ENCODE measurements around the gene TMEM253. TPM values are rescaled to one million over a fixed set of nuclear protein-coding genes. Genes with fewer than 3 reads are reported as not detected.
A peak's percentile ranks its signal among the peaks of the same experiment; 100 is the strongest.

The TMEM253 gene
- total RNA-seq, 6 donors from 2014 or later = 0.94 to 3.4 (median 1.4) TPM; not detected in 3

DNA sequence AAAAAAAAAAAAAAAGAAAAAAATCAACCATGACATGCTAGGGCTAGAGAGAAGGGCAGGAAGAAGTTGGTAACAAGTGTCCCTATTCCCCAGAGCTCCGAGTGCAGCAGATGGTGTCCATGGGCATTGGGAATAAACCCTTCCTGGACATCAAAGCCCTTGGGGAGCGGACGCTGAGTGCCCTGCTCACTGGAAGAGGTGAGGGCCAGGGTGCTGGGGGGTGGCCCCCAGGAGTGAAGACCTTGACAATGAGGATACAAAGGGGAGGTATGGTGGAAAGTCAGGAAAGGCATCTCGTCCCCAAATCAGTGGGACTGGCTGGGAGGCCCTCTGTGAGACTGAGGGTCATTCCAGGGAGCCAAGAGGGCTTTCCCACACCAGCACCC, 14.0 kb upstream of the TMEM253 start:
- H3K4me3 ChIP-seq = peak overlapping the region in 1 of 4 donors; percentile 13
- no peak for TF ChIP-seq EP300 (IDR thresholded peaks at IDR 0.05)
- no peak for TF ChIP-seq POLR2AphosphoS5 (IDR thresholded peaks at IDR 0.05)
- TF ChIP-seq, protein P1, sequence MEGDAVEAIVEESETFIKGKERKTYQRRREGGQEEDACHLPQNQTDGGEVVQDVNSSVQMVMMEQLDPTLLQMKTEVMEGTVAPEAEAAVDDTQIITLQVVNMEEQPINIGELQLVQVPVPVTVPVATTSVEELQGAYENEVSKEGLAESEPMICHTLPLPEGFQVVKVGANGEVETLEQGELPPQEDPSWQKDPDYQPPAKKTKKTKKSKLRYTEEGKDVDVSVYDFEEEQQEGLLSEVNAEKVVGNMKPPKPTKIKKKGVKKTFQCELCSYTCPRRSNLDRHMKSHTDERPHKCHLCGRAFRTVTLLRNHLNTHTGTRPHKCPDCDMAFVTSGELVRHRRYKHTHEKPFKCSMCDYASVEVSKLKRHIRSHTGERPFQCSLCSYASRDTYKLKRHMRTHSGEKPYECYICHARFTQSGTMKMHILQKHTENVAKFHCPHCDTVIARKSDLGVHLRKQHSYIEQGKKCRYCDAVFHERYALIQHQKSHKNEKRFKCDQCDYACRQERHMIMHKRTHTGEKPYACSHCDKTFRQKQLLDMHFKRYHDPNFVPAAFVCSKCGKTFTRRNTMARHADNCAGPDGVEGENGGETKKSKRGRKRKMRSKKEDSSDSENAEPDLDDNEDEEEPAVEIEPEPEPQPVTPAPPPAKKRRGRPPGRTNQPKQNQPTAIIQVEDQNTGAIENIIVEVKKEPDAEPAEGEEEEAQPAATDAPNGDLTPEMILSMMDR (IDR thresholded peaks at IDR 0.05) = no peak
- no peak for TF ChIP-seq POLR2A (IDR thresholded peaks at IDR 0.05)
- H3K27ac ChIP-seq = peak overlapping the region; percentile 20 to 63 (median 40)
- WGBS, 2 donors = 82 to 93% methylated on average over 4 of the region's 4 CpGs
- ATAC-seq (ENCODE audit: low FRiP score in 2 of 2) (no peak), DNase-seq (no peak)
- H3K4me1 ChIP-seq = peaks cover 10 to 24% (median 21%) of the 10 kb centered on the region in 4 donors
- peaks cover 8 to 89% (median 44%) of the 10 kb centered on the region in 4 donors for H3K36me3 ChIP-seq
- H3K9me3 ChIP-seq = no peaks in the 10 kb centered on the region
- no peaks in the 10 kb centered on the region for H3K27me3 ChIP-seq

- WGBS, 2 donors = 47 to 55% methylated on average over 10 to 16 of the region's 19 CpGs
- H3K4me1 ChIP-seq = peaks cover 13 to 29% (median 21%) of the 10 kb centered on the region in 4 donors
- H3K4me3 ChIP-seq = peak overlapping the region in 1 of 4 donors; percentile 13
- no peaks in the 10 kb centered on the region for H3K27me3 ChIP-seq
- ATAC-seq (ENCODE audit: low FRiP score in 2 of 2) = peak; percentile 38 to 70
- peak in 1 of 2 donors; percentile 83 for DNase-seq
- TF ChIP-seq POLR2A (IDR thresholded peaks at IDR 0.05) = no peak
- TF ChIP-seq POLR2AphosphoS5 (IDR thresholded peaks at IDR 0.05) = no peak
- no peak for TF ChIP-seq EP300 (IDR thresholded peaks at IDR 0.05)
- TF ChIP-seq, protein P1 (IDR thresholded peaks at IDR 0.05) = no peak
- H3K27ac ChIP-seq = peak overlapping the region; percentile 20 to 63 (median 40)
- H3K36me3 ChIP-seq = peaks cover 6 to 87% (median 43%) of the 10 kb centered on the region in 4 donors
- H3K9me3 ChIP-seq = no peaks in the 10 kb centered on the region
These were observed 13.4 kb upstream of the TMEM253 start for GRCh38 chr14:21087294-21088091.

- 80 to 86% methylated on average over 4 of the region's 4 CpGs for WGBS, 2 donors
- Histone ChIP-seq H3K9me3 (no peaks in the 10 kb centered on the region), H3K27me3 (no peaks in the 10 kb centered on the region), H3K36me3 (peaks cover 6 to 84% (median 39%) of the 10 kb centered on the region in 4 donors), H3K4me3 (no peak overlapping the region), H3K27ac (no peak overlapping the region), H3K4me1 (peaks cover 17 to 34% (median 21%) of the 10 kb centered on the region in 4 donors)
- TF ChIP-seq, protein P1 (IDR thresholded peaks at IDR 0.05) = no peak
- no peak for TF ChIP-seq POLR2A (IDR thresholded peaks at IDR 0.05)
- no peak for TF ChIP-seq POLR2AphosphoS5 (IDR thresholded peaks at IDR 0.05)
- TF ChIP-seq EP300 (IDR thresholded peaks at IDR 0.05) = no peak
- DNase-seq = no peak
- no peak for ATAC-seq (ENCODE audit: low FRiP score in 2 of 2)
These were observed 12.2 kb upstream of the TMEM253 start for GRCh38 chr14:21088687-21089086.

DNA sequence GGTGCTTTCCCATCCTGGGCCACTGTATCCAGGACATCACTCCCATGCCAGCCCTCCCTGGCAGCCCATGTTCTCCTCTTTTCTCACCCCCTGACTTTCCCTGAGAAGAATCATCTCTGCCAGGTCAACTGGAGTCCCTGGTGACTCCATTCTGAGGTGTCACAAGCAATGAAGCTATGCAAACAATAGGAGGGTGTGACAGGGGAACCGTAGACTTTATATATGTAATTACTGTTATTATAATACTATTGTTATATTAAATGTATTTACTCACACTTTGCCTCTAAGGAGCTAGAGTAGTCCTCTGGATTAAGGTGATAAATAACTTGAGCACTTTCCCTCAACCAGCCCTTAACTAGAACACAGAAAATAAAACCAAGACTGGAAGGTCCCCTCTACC, 11.6 kb upstream of the TMEM253 start:
- ATAC-seq (ENCODE audit: low FRiP score in 2 of 2) (no peak), DNase-seq (no peak)
- Histone ChIP-seq H3K4me1 (peaks cover 17 to 36% (median 18%) of the 10 kb centered on the region in 4 donors), H3K36me3 (peaks cover 6 to 79% (median 35%) of the 10 kb centered on the region in 4 donors), H3K27me3 (no peaks in the 10 kb centered on the region), H3K9me3 (no peaks in the 10 kb centered on the region), H3K4me3 (no peak overlapping the region), H3K27ac (peak overlapping the region in 1 of 4 donors; percentile 19)
- no peak for TF ChIP-seq POLR2AphosphoS5 (IDR thresholded peaks at IDR 0.05)
- no peak for TF ChIP-seq EP300 (IDR thresholded peaks at IDR 0.05)
- TF ChIP-seq, protein P1 (IDR thresholded peaks at IDR 0.05) = no peak
- WGBS, 2 donors = 52 to 65% methylated on average over 1 of the region's 1 CpG
